Subcutaneous adipose tissue (tissue), 4 donors: ENCODE data around the gene ID1. TPM values are rescaled to one million over a fixed set of nuclear protein-coding genes. Genes with fewer than 3 reads are reported as not detected.

Source experiments
- CTCF ChIP-seq: fragments of 450-650 bp; IDR thresholded peaks from one replicate; pipeline ENCODE4 v1.5.1; 2016; ENCODE audit warnings: low read depth, mild to moderate bottlenecking, control low read depth, antibody characterized with exemption, moderate library complexity
- total RNA-seq, 4 donors: library from RNA; depleted of rRNA; stranded (reverse); fragments of >200 nt; gene quantifications; one replicate each; pipeline ENCODE4 v1.1.0, GENCODE V29; 2016

ID1 gene
- total RNA-seq, 4 donors from 2014 or later = 162 to 666 (median 229) TPM

- no peak for TF ChIP-seq CTCF
Observed at GRCh38 chr20:31577194-31577593, 27.9 kb upstream of the ID1 start.

GRCh38 chr20:31578448-31579138 lies 26.5 kb upstream of the ID1 start:
- no peak for TF ChIP-seq CTCF

- TF ChIP-seq CTCF = no peak
Observed at GRCh38 chr20:31579245-31579644, 25.8 kb upstream of the ID1 start.

GRCh38 chr20:31580706-31581105 lies 24.4 kb upstream of the ID1 start:
- TF ChIP-seq CTCF = no peak

GRCh38 chr20:31581391-31581790 lies 23.7 kb upstream of the ID1 start:
- no peak for TF ChIP-seq CTCF

GRCh38 chr20:31587545-31588389 lies 17.3 kb upstream of the ID1 start:
- TF ChIP-seq CTCF = no peak

GRCh38 chr20:31590717-31591225 lies 14.3 kb upstream of the ID1 start:
- TF ChIP-seq CTCF = no peak
